GM18507 (cell line): ENCODE data around the gene PLA2G2F.
"Not testable (repeated sequence)": the region's sequence is repeated elsewhere in the genome, so short reads cannot be mapped to it uniquely, and the experiment has no call there.

ENCODE experiments used
- DNase-seq: peaks from one replicate; pipeline ENCODE4 v3.0.0; 2011; ENCODE audit warnings: low read depth; ENCODE audit not compliant: insufficient read length; ENCODE audit errors: extremely low spot score
- FAIRE-seq: peaks from 2 replicates; lab custom pipeline; 2011; peaks lifted over from hg19 to GRCh38; lab: Jason Lieb, UNC

The PLA2G2F gene

DNA sequence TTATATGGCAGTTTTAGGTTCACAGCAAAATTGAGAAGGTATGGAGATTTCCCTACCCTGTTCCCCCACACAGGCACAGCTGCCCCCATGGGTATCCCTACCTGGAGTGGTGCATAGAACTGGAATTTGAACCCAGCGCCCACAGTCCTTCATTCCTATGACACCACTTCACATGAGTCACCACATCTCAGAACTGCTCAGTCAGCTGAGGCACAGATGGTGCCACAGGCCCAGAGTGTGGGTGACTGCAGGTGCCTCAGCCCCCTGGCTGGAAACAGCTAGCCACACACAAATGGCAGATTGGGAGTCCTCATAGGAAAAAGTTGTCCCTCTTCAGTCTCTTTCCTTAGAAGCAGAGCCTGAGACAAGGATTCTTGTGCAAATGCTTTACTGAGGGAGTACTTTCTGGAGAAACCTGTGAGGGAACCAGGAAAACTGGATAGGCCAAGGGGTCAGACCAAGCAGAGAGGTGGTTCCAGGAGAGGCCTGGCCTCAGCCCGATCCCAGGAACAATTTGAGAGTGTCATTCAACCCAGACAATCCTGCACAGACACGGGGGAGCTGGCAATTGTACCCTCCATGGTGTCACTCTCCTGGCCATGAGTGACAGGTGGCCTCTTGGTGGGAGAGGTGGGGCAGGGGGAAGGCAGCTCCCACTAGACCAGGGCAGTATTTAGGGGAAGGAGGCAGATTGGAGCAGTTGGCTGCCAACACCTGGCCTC is 26.7 kb upstream of the PLA2G2F start:
- FAIRE-seq, result no peak
- no peak for DNase-seq

DNA sequence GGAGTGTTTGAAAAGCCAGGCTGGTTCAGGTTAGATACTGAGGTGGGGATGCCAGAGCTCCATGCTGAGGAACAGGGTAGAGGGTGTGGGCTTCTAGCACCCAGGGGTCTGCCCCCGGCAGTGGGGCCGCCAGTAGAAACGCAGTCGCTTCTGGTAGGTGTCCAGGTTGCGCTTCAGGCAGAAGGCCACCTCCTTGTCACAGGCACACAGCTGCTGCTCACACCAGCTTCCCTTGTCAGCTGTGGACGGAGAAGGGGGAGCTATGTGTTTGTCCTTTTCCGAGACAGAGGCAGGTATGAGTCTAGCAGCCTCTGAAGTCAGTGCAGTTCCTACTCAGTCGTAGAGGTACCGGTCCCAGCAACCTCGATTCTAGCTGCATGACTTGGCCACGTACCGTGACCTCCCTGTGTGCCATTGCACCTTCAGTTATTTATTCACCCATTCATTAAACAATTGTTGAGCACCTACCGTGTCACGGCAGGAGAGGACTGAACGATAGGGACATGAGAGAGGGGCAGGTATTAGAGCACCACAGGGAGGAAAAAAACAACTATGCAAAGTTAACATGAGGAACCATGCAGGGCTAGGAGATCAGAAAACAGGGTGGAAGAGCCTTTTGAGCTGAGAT is 25.0 kb upstream of the PLA2G2F start:
- no peak for DNase-seq
- FAIRE-seq, result no peak

DNA sequence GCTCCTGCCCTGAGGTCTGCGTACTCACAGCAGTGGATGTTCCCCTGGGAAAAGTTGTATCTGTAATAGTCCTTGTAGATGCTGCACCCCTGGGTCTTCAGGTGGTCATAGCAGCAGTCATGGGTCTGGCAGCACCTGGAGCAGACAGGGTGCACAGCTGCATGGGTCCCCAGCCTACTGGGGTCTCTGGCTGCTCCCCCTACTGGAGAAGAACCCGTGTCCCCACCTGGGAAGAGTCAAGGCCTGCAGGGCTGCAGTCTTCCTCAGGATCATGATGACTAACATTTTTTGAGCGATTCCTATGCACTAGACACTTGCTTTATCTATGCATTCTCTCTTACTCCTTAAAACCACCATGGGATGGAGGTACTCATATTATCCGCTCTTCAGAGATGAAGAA is 23.6 kb upstream of the PLA2G2F start:
- no peak for DNase-seq
- FAIRE-seq, result no peak

DNA sequence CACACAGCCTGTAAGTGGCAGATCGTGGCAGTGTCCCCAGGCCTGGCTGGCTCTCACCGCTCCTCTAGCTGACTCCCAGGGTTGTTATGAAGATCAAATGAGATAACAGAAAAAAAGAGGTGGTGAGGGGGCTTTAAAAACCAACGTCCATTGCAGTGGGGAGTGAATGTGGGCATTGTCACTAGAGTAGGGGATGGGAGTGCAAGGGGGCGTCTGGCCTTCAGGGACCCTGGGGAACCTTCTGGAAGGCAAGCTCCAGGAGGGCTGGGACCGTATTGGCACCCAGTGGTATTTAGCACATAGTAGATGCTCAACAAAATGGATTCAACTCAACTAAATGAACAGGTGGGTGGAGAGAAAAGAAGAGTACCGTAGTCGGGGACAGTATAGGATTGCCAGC is 23.2 kb upstream of the PLA2G2F start:
- no peak for FAIRE-seq
- DNase-seq, result no peak

DNA sequence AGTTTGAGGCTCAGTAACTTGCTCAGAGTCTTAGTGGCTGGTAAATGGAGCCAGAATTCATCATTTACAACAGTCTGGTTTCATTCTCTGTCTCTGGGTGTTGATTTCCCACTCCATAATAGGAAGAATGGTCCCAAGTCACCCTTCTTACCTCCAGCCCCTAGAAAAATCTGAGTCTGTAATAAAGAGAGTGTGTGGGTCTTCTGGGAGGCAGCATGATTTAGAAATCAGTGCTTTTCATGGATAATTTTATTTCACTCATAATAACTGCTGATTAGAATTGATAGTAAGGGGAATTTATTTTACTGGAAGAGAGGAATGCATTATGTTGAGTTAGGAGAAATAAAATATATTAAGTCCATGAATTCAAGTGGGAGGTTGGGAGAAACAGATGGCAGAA is 21.9 kb upstream of the PLA2G2F start:
- FAIRE-seq (no peak), DNase-seq (no peak)

DNA sequence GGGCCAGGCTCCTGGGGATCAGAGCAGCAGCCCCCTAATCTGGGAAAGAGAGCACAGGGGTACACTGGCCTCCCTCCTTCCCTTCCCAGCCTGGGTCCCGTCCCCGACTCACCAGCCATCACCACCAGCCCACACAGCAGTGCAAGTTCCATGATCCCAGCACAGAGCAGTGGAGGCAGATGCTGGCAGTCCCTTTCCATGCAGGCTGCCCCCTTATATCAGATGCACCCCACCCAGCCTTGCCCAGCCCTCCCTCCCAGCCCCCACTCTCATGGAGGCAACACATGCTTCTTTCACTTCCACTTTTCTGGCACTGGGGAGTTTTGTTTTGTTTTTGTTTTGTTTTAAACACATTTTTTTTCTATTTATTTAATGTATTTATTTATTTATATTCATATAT is 19.8 kb upstream of the PLA2G2F start, which contains the start of gene PLA2G2D:
PLA2G2D (minus strand) TSS at position 190 of the 400 bp plus-strand sequence; CDS start at position 152, 38 bp downstream.
- no peak for DNase-seq
- no peak for FAIRE-seq

DNA sequence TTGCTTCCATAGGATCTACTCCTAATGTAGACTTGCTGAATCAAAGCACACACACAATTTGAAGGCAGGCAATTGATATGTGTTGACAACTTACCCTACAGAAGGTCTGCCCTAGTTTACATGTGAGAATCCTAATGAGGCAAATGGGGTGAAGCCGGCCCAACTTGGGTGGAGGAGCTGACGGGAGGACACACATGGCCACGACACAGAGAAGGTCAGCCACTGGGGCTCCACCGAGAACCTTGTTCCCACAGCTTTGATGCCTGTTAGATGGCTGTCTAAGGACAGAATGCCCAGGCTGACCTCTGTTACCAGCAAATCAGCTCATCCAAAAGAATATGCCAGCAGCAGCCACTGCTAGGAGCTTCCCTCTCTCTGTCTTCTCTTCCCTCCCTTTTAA is 18.3 kb upstream of the PLA2G2F start:
- FAIRE-seq (no peak), DNase-seq (no peak)

DNA sequence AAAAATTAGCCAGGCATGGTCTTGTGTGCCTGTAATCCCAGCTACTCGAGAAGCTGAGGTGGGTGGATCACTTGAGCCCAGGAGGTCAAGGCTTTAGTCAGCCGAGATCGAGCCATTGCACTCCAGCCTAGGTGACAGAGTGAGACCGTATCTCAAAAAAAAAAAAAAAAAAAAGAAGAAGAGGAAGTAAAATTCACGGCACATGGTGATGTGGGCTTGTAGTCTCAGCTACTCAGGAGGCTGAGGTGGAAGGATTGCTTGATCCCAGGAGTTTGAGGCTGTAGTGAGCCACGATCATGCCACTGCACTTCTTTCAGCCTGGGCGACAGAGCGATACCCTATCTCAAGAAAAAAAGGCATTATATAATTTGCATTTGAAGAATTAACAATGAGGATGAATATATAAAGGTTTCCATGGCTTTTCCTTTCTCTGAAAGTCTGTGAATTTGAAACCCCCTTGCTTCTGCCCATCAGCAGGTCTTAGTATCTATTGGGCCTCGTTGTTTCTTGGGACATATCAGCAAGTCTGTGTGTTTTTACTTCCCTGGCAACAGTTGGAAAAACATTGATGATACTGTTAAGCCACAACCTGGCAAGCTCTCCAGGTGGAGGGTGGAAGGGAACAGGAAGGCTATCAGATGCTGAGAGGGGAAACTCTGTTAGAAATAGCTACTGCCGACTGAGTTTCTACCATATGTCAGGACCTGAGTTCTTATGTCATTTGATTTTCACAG is 15.2 kb upstream of the PLA2G2F start:
- no peak for FAIRE-seq
- DNase-seq, result no peak

DNA sequence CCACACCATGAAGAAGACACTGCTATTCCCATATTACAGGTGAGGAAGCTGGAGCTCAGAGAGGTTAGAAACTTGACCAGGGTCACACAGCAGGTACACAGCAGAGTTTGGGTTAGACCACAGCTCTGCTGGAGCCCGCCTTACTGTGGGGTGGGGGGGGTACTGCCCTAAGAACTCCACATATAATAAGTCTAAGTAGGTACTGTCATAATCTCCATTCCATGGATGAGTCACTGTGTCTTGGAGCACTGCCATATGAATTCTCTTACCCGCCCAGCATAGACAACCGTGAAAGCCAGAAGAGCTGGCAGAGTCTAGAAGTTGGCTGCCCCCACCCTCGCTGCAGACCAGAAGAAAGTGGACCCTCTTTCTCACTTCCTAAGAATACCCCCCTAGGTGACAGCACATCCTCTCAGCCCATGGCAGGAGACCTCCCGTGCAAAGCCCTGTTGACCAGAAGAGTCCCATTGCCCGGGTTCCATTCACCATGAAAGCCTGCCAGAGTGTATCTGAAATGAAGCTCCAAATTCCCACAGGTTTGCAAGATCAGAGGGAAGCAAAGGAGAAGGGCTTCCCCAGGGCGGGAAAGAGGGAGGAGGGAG is 14.6 kb upstream of the PLA2G2F start:
- FAIRE-seq (no peak), DNase-seq (no peak)

DNA sequence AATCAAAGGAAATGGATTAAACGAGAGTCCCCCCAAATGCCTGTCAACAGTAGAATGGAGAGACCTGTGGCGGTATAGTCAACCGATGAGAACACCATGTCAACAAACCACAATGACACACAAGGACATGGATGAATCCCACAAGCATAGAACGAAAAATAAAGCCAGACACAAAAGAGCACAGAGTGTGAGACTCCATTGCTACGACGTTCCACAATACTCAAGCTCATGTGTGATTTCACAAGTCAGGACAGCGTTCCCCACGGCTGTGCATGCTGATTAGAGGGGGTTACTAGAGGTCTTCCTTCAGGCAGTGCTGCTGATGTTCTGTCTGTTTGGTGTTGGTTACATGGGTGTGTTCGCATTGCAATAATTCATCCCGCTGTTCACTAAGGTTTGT is 14.0 kb upstream of the PLA2G2F start:
- DNase-seq, result no peak
- FAIRE-seq, result no peak

DNA sequence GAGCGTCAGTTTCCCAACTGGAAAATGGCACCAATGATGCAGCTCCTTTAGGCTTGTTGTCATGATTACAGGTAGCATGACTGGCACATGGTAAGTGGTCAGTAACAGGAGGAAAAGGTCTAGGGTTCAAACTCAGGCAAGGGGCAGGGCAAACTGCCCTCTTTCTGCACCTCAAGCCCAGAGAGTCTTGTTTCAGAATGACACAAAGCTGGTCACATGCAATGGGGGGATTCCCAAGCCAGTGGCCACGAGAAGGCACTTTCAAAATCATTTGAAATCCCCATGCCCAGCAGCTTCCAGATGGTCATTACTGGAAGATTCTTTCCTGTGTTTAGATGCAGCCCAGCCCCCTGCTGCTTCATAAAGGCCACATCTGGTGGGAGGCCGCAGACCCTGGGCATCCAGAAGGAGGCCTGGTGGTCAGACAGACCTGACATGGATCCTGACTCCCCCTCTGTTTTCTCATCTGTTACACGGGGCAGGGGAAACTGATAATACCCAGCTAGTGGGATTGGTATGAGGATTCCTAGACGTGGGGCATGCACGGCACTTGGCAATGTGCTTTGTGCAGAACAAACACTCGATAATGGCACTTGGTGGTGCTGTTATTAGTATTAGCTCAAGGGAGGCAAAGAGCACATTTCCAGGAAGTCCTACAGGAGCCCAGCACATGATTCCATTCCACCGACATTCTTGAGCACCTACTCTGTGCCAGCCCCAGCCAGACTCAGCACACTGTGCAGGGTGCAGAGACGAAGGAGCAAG is 12.9 kb upstream of the PLA2G2F start:
- FAIRE-seq, result peak; percentile 86

DNA sequence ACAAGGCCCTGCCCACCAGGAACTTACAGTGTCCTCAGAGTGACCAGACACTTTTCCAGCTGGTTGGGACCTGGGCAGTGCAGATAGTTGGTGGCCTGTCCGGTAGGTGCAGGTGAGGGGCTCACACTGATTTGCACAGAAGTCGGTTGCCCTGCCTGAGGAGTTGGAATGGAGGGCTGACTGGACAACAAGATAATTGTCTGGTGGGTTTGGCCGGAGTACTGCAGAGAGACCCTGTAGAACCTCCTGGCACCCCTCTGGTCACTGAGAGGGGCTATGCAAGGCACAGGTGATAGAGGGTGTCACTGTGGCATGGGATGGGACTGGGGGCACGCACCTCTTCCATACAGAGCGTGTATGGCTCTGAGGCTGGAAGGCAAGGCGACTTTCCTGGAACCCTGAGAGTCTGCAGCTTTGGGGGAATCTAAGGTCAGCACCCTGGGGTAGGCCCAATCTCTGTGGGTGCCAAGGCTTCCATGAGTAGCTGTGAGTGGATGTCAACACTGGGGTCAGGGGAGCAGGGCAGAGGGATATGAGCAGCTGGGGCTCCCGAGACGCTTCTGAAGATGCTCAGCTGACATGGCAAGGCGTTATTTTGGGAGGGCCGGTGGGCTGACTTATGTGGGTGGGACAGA is 12.2 kb upstream of the PLA2G2F start:
- FAIRE-seq (no peak), DNase-seq (no peak)

More for the DNA sequence above, 12.9 kb upstream of the PLA2G2F start:
- DNase-seq, result peak; percentile 28

DNA sequence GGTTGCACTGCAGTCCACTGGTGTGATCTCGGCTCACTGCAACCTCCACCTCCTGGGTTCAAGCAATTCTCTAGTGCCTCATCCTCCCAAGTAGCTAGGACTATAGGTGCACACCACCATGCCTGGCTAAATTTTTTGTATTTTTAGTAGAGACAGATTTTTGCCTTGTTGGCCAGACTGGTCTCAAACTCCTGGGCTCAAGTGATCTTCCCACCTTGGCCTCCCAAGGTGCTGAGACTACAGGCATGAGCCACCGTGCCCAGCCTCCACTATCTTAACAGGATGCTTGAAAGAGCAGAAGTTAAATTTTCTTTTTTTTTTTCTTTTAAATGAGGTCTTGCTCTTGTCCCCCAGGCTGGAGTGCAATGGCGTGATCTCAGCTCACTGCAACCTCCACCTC is 8.6 kb upstream of the PLA2G2F start:
- not testable (repeated sequence) for DNase-seq, FAIRE-seq

DNA sequence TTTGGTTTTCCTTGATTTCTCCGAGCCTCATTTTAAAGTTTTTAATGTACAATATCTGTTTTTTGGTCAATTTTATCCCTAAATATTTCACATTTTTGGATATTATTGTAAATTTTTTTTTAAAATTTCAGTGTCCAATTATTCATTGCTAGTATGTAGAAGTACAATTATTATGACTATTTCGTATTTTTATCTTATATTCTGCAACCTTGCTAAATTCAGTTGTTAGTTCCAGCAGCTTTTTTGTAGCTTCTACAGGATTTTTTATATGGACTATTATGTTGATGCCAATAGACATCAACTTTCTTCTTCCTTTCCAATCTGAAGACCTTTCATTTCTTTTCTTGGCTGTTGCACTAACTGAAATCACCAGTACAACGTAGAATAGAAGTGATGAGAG is 4.1 kb upstream of the PLA2G2F start:
- DNase-seq (no peak), FAIRE-seq (no peak)

DNA sequence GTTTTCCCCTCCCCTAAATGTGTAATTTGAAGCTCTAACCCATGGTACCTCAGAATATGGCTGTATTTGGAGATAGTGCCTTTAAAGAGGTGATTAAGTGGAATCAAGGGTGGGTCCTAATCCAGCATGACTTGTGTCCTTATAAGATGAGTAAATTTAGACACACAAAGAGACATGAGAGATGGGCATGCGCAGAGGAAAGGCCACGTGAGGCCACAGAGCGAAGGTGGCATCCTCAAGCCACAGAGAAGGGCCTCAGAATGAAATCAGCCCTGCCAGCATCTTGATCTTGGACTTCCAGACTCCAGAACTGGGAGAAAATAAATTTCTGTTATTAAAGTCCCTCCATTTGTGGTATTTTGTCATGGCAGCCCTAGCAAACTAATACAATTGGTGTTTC is 2.9 kb upstream of the PLA2G2F start:
- FAIRE-seq (no peak), DNase-seq (no peak)

DNA sequence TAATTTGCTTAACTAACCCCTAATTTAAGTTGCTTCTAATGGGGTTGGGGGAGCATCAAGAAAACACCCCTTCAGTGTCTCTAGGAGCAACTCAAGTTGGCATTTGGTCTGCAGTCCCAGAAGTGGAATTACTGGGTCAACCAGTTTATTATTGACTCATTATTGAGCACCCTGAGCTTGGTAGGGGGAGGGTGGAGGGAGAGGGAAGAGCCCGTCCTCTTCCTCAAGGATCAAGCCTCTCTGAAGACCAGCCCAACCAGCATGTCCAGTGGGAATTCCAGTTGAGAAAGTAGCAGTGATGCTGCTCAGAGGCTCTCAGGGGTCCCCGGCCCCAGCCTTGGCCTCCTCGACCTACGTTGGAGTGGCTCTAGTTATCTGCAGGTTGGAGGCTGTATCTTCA is 2.1 kb upstream of the PLA2G2F start:
- DNase-seq (no peak), FAIRE-seq (no peak)

DNA sequence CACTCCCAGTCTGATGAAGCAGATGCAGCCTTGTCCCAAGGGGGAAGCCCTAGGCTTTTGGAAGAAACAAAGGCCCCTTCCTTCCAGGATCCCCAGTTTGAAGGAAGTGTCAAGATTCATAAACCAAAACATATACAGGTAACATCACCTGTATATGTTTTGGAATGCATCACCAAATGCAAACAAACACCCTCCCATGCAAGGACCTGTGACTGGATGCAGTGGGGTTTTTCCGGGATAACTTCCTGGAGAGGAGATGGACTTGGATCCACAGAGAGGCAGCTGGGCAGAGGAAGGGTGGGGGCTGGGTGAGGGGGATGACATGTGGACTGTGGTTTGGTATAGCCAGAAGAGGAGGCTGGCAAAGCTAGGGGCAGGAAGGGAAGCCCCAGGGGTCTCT is 1.5 kb upstream of the PLA2G2F start:
- FAIRE-seq (no peak), DNase-seq (no peak)

DNA sequence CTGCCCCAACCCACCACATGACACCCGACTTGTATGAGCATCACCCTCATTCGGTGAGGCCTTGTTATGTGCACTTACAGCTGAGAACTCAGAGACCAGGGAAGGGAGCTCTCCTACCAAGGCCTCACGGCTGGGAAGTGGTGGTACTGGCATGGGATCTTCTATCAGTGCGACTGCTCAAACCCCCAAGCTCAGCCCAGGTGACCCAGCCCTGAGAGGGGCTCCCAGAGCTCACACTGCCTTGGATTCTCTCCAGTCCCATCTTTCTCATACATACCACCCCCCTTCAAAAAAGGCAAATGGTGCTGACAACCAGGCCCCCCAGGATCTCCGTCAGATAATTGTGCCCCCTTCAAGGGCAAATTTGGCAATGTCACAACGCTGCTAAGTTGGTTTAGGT is 777 bp upstream of the PLA2G2F start:
- FAIRE-seq, result no peak
- no peak for DNase-seq
